Heart right ventricle (tissue), 16 donors: ENCODE measurements around the gene RFTN2. TPM values are rescaled to one million over a fixed set of nuclear protein-coding genes. Genes with fewer than 3 reads are reported as not detected.
A peak's percentile ranks its signal among the peaks of the same experiment; 100 is the strongest.
"Not testable (repeated sequence)": the region's sequence is repeated elsewhere in the genome, so short reads cannot be mapped to it uniquely, and the experiment has no call there.

ENCODE experiments used
- ATAC-seq, 8 donors: fragments of 200-7000 bp; cut with Tn5 transposase; one replicate each; pipeline ENCODE4 v1.9.1; 2020; ENCODE audit warnings: mild to moderate bottlenecking in 8 of 8, moderate library complexity in 8 of 8, moderate number of reproducible peaks in 1 of 8
- DNase-seq, 2 donors: peaks; one replicate each; pipeline ENCODE4 v3.0.0-alpha.2; 2020
- H3K27ac ChIP-seq, 10 donors: fragments of 200-600 bp; sonication (generic) in 2 of 10; one replicate each; pipeline versions ENCODE4 v1.5.0 to v1.8.0; 2020 to 2022; ENCODE audit warnings: mild to moderate bottlenecking in 3 of 10
- H3K27me3 ChIP-seq, 7 donors: fragments of 200-600 bp; one replicate each; pipeline ENCODE4 v1.8.0; 2021 to 2022; ENCODE audit warnings: mild to moderate bottlenecking in 2 of 7
- H3K36me3 ChIP-seq, 9 donors: fragments of 200-600 bp; sonication (generic) in 1 of 9; one replicate each; pipeline versions ENCODE4 v1.5.0 to v1.8.0; 2020 to 2022; ENCODE audit warnings: mild to moderate bottlenecking in 2 of 9
- H3K4me1 ChIP-seq, 9 donors: fragments of 200-600 bp; sonication (generic) in 1 of 9; one replicate each; pipeline versions ENCODE4 v1.5.0 to v1.8.0; 2020 to 2022; ENCODE audit warnings: mild to moderate bottlenecking in 4 of 9
- H3K4me3 ChIP-seq, 10 donors: fragments of 200-600 bp; sonication (generic) in 2 of 10; one replicate each; pipeline versions ENCODE4 v1.5.0 to v1.8.0; 2020 to 2022; ENCODE audit warnings: mild to moderate bottlenecking in 7 of 10, moderate library complexity in 2 of 10
- H3K9me3 ChIP-seq, 11 donors: fragments of 200-600 bp in 10 of 11; sonication (generic) in 2 of 11; one replicate each; pipeline versions ENCODE4 v1.5.0 to v1.8.0; 2013 to 2022; ENCODE audit warnings: mild to moderate bottlenecking in 2 of 11, control low read depth in 1 of 11, moderate library complexity in 1 of 11
- CTCF ChIP-seq, 9 donors: fragments of 200-600 bp; sonication (generic) in 2 of 9; IDR thresholded peaks; one replicate each; pipeline versions ENCODE4 v1.5.0 to v1.8.0; 2021 to 2022; ENCODE audit warnings: antibody characterized with exemption in 9 of 9, mild to moderate bottlenecking in 5 of 9, moderate library complexity in 1 of 9
- WGBS, 2 donors: extraction: QIAGEN DNeasy Blood & Tissue Kit; methylation state at CpG; one replicate each; pipeline ENCODE4 v1.1.7; 2013; ENCODE audit warnings: inconsistent platforms in 1 of 2; 5-methylcytosine and 5-hydroxymethylcytosine counted together
- intact Hi-C, 10 donors: fragments of 100-400 bp; cut with DNase I; formaldehyde crosslinking; loops; one replicate each; pipeline versions ENCODE4 v1.11.1 to v1.14.2; 2022
- polyA plus RNA-seq, 2 donors: library from polyadenylated mRNA; stranded (reverse); fragments of 200-250 nt; gene quantifications; one replicate each; pipeline ENCODE4 v1.2.3, GENCODE V29; 2013
- total RNA-seq, 10 donors: library from RNA; stranded (reverse); fragmentation: NEBNext Ultra II Directional in 3 of 10; extraction: Animal tissue kit (Norgen Biotek cat#: 25700) in 3 of 10; gene quantifications; one replicate each; pipeline versions ENCODE4 v1.2.1 to v1.2.4, GENCODE V29; 2021 to 2023
- donor health status: Arrhythmogenic right ventricular cardiomyopathy.
- donor health status: ischemic (EF 13 %, LVEDD 7.1; RV severe dilation, severe dysfunction).
- donor health status: healthy with polysubstance abuse.
- donor health status: DM: no; HTN: yes; CAD: no.
- donor health status: DM: no; HTN: no; CAD: no.
- donor health status: ischemic (EF 25% LVEDD 6.9; RV normal size, moderate dysfunction).
- donor health status: ischemic (EF 25% LVEDD 5.7; RV mildly dilated, moderate dysfunction).
- donor health status: healthy.
- donor health status: DM: yes; HTN: yes; CAD: no.
- donor health status: Ischemic cardiomyopathy.
- donor health status: ischemic (EF 35%, LVEDD 5.7; RV mildly dilated, moderate dysfunction).
- donor health status: nonischemic (EF 11% LVEDD 7.7; RV severe dilation, severe dysfunction).
- donor health status: DM: yes; HTN: yes; CAD: no.
- donor health status: PGD.
- donor health status: ischemic (EF 29% LVEDD 5.4; RV normal size, mild dysfunction).
- donor health status: nonischemic (EF 23%, LVEDD 6.1; RV moderate dilation, normal function).

The RFTN2 gene
- total and polyA plus RNA-seq, 12 donors, result 1.2 to 8.4 (median 3.5) TPM

GRCh38 chr2:197556456-197556855, 118.9 kb downstream of the RFTN2 start:
- 52 to 62% methylated on average over 1 of the region's 1 CpG for WGBS, 2 donors
- no peaks in the 10 kb centered on the region for H3K9me3 ChIP-seq
- DNase-seq (no peak), ATAC-seq (peak in 7 of 8 donors; percentile 30 to 69 (median 56))
- no peaks in the 10 kb centered on the region for H3K27me3 ChIP-seq
- H3K4me1 ChIP-seq, result peaks cover 0 to 17% (median 8%) of the 10 kb centered on the region in 9 donors
- intact Hi-C loops, result no loop called here
- peaks cover 0 to 64% (median 22%) of the 10 kb centered on the region in 9 donors for H3K36me3 ChIP-seq
- H3K4me3 ChIP-seq, result no peak overlapping the region
- H3K27ac ChIP-seq, result peak overlapping the region in 8 of 10 donors; percentile 13 to 56 (median 46)
- TF ChIP-seq CTCF (IDR thresholded peaks at IDR 0.05), result no peak

GRCh38 chr2:197555467-197555866, 119.9 kb downstream of the RFTN2 start:
- peaks cover 0 to 70% (median 31%) of the 10 kb centered on the region in 9 donors for H3K36me3 ChIP-seq
- H3K4me3 ChIP-seq, result no peak overlapping the region
- H3K27ac ChIP-seq, result peak overlapping the region in 5 of 10 donors; percentile 24 to 56 (median 51)
- peaks cover 0 to 17% (median 8%) of the 10 kb centered on the region in 9 donors for H3K4me1 ChIP-seq
- no peak for DNase-seq
- H3K27me3 ChIP-seq, result no peaks in the 10 kb centered on the region
- TF ChIP-seq CTCF (IDR thresholded peaks at IDR 0.05), result no peak
- H3K9me3 ChIP-seq, result no peaks in the 10 kb centered on the region
- intact Hi-C loops, result no loop called here
- ATAC-seq, result no peak

- H3K27me3 ChIP-seq, intact Hi-C loops, H3K9me3 ChIP-seq, ATAC-seq, DNase-seq, H3K4me3 ChIP-seq, H3K27ac ChIP-seq: not testable (repeated sequence)
- H3K4me1 ChIP-seq, result peaks cover 0 to 20% (median 6%) of the 10 kb centered on the region in 9 donors
- WGBS, 2 donors, result 79 to 88% methylated on average over 2 of the region's 2 CpGs
- peaks cover 0 to 85% (median 39%) of the 10 kb centered on the region in 9 donors for H3K36me3 ChIP-seq
Observed at GRCh38 chr2:197551260-197551659, 124.1 kb downstream of the RFTN2 start.

- intact Hi-C loops, result no loop called here
- 95 to 96% methylated on average over 5 of the region's 5 CpGs for WGBS, 2 donors
- DNase-seq, result no peak
Observed at GRCh38 chr2:197548582-197548981, 126.8 kb downstream of the RFTN2 start.

More at GRCh38 chr2:197548582-197548981, 126.8 kb downstream of the RFTN2 start:
- no peak overlapping the region for H3K27ac ChIP-seq
- H3K27me3 ChIP-seq, result no peaks in the 10 kb centered on the region
- H3K9me3 ChIP-seq, result no peaks in the 10 kb centered on the region
- ATAC-seq, result no peak
- no peak overlapping the region for H3K4me3 ChIP-seq
- peaks cover 0 to 93% (median 28%) of the 10 kb centered on the region in 9 donors for H3K36me3 ChIP-seq
- TF ChIP-seq CTCF (IDR thresholded peaks at IDR 0.05), result no peak
- H3K4me1 ChIP-seq, result peaks cover 0 to 9% (median 0%) of the 10 kb centered on the region in 9 donors
